Measurements from ENCODE around the gene BMP2.

DNA sequence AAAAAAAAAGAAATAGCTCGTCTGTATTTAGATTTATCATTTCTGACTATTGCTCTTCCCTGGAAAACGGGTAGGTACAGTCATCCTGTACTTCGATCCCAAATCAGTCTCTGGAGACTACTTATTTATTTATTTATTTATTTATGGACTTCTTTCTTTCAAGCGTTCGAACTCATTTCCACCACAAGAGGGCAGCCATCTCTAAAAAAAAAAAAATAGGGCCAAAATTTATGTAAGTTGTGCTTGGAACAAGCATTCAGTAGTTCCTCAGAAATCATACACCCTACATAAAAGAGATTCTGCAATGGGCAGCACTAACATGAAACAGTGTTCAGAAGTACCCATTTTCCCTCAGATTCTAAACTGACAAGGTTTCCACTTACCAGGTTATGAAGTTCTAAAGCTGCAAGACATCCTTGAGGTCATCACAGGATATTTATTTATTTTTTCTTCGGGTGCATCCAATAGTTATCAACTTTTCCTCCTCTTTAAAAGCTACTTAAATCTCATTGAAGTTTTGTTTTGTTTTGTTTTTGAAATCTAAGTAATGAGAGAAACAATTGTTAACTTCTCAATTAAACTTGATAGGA lies 1.9 kb upstream of the BMP2 start:
- TF ChIP-seq, protein P1, sequence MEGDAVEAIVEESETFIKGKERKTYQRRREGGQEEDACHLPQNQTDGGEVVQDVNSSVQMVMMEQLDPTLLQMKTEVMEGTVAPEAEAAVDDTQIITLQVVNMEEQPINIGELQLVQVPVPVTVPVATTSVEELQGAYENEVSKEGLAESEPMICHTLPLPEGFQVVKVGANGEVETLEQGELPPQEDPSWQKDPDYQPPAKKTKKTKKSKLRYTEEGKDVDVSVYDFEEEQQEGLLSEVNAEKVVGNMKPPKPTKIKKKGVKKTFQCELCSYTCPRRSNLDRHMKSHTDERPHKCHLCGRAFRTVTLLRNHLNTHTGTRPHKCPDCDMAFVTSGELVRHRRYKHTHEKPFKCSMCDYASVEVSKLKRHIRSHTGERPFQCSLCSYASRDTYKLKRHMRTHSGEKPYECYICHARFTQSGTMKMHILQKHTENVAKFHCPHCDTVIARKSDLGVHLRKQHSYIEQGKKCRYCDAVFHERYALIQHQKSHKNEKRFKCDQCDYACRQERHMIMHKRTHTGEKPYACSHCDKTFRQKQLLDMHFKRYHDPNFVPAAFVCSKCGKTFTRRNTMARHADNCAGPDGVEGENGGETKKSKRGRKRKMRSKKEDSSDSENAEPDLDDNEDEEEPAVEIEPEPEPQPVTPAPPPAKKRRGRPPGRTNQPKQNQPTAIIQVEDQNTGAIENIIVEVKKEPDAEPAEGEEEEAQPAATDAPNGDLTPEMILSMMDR (IDR thresholded peaks at IDR 0.05), result peak; percentile 70
- TF ChIP-seq EZH2 (IDR thresholded peaks at IDR 0.05; ENCODE audit: borderline replicate concordance, insufficient read depth, low read depth, low read length, poor library complexity, severe bottlenecking), result no peak
